ENCODE measurements around the gene ATP9B. TPM values are rescaled to one million over a fixed set of nuclear protein-coding genes. Genes with fewer than 3 reads are reported as not detected.

Gene ATP9B
- total RNA-seq, 1 donor from 2014 or later: 49.2 TPM

DNA sequence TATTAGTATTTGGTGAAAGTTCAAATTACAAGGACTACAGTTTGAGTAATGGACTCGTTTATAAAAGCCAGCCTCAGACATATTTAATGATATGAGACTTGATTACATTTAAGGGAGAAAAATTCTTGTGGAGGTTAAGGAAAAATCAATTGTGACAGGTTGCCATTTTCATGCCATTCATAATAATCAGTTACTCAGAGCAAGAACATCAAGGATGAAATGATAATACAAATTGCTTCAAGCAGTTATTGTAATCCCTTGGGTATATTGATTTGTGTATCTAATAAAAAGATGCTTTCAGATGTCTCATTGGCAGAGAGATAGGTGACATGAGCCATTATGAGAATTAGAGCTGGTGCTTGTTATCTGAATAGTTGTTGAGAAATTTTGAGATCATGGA lies 153.6 kb downstream of the ATP9B start:
- ATAC-seq (ENCODE audit: low read depth): no peak
- no peak overlapping the region for H3K27ac Mint-ChIP-seq
- peaks cover 2% of the 10 kb centered on the region for H3K4me1 Mint-ChIP-seq
- no peaks in the 10 kb centered on the region for H3K9me3 Mint-ChIP-seq
- CTCF ChIA-PET: no interaction called here
- TF ChIP-seq, protein P1, sequence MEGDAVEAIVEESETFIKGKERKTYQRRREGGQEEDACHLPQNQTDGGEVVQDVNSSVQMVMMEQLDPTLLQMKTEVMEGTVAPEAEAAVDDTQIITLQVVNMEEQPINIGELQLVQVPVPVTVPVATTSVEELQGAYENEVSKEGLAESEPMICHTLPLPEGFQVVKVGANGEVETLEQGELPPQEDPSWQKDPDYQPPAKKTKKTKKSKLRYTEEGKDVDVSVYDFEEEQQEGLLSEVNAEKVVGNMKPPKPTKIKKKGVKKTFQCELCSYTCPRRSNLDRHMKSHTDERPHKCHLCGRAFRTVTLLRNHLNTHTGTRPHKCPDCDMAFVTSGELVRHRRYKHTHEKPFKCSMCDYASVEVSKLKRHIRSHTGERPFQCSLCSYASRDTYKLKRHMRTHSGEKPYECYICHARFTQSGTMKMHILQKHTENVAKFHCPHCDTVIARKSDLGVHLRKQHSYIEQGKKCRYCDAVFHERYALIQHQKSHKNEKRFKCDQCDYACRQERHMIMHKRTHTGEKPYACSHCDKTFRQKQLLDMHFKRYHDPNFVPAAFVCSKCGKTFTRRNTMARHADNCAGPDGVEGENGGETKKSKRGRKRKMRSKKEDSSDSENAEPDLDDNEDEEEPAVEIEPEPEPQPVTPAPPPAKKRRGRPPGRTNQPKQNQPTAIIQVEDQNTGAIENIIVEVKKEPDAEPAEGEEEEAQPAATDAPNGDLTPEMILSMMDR (IDR thresholded peaks at IDR 0.05): no peak
- POLR2A ChIA-PET: no interaction called here
- no peak for DNase-seq
- peaks cover 43% of the 10 kb centered on the region for H3K36me3 Mint-ChIP-seq (ENCODE audit: low read depth)
- H3K27me3 Mint-ChIP-seq: no peaks in the 10 kb centered on the region
- intact Hi-C loops (cut with micrococcal nuclease): no loop called here
- H3K4me3 Mint-ChIP-seq: no peak overlapping the region

DNA sequence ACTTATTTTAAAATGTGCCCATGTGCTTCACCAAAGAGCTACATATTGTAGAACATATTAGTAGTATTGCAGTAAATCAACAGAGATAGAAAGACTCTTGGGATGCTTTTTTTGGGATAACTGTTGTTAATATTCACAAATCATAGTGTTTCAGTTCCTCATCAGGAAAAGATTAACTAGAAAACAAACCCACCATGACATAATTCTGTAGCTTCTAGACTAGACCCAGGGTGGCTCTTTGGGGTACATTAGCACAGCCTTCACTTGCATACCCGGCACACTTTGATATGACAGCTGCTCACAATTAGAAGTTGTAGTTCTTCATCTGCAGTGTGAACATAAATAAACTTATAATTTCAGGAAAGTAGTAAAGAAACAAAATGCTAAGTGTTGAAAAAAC lies 154.2 kb downstream of the ATP9B start:
- POLR2A ChIA-PET: no interaction called here
- ATAC-seq (ENCODE audit: low read depth): no peak
- Mint-ChIP-seq H3K4me1 (peaks cover 2% of the 10 kb centered on the region), H3K36me3 (ENCODE audit: low read depth) (peaks cover 41% of the 10 kb centered on the region), H3K27me3 (no peaks in the 10 kb centered on the region), H3K27ac (no peak overlapping the region), H3K4me3 (no peak overlapping the region), H3K9me3 (no peaks in the 10 kb centered on the region)
- intact Hi-C loops (cut with micrococcal nuclease): no loop called here
- DNase-seq: no peak
- CTCF ChIA-PET: no interaction called here
- TF ChIP-seq, protein P1 (IDR thresholded peaks at IDR 0.05): no peak

DNA sequence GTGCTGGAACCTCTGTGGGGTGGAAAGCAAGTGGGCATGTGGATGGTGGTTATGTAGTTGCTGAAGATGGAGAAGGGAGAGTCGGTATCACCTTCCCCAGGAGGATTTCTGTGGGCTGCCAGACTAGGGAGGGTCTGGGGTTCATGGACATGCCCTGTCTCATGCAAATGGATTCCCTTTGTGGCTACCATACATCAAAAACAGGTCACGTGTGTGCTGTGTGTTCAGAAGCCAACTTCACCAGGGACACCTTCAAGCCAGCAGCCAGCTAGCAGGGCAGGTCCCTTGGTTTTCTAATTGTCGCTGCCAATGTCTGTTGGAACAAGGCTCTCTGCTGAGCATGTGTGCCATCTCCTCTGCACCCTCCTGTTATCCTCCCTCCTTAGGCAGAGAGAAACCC lies 155.2 kb downstream of the ATP9B start:
- POLR2A ChIA-PET: no interaction called here
- CTCF ChIA-PET: no interaction called here
- no peak for DNase-seq
- no peaks in the 10 kb centered on the region for H3K9me3 Mint-ChIP-seq
- peaks cover 2% of the 10 kb centered on the region for H3K4me1 Mint-ChIP-seq
- no peak overlapping the region for H3K4me3 Mint-ChIP-seq
- TF ChIP-seq, protein P1 (IDR thresholded peaks at IDR 0.05): no peak
- H3K36me3 Mint-ChIP-seq (ENCODE audit: low read depth): peaks cover 34% of the 10 kb centered on the region
- no peak overlapping the region for H3K27ac Mint-ChIP-seq
- intact Hi-C loops (cut with micrococcal nuclease): no loop called here
- no peak for ATAC-seq (ENCODE audit: low read depth)
- H3K27me3 Mint-ChIP-seq: no peaks in the 10 kb centered on the region

DNA sequence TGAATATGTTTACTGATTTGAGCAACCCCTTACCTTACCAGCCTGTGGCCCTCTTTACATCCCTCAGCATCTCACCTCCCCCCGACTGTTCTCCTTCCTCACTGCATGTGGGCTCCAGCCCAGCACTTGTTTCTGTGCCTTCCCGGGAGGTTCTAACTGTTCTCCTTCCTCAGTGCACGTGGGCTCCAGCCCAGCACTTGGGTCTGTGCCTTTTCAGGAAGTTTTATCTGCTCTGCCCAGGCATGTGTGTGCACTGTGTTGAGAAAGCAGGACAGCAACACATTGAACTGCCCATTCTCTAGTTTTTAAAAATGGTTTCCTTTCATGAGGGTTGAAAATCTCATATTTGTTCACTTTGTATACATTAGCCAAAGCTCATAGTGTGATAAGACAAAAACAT lies 158.4 kb downstream of the ATP9B start:
- DNase-seq: no peak
- H3K4me3 Mint-ChIP-seq: no peak overlapping the region
- intact Hi-C loops (cut with micrococcal nuclease): no loop called here
- H3K36me3 Mint-ChIP-seq (ENCODE audit: low read depth): peaks cover 24% of the 10 kb centered on the region
- no peaks in the 10 kb centered on the region for H3K9me3 Mint-ChIP-seq
- H3K27ac Mint-ChIP-seq: no peak overlapping the region
- peaks cover 2% of the 10 kb centered on the region for H3K4me1 Mint-ChIP-seq
- ChIA-PET POLR2A (no interaction called here), CTCF (no interaction called here)
- TF ChIP-seq, protein P1 (IDR thresholded peaks at IDR 0.05): no peak
- no peaks in the 10 kb centered on the region for H3K27me3 Mint-ChIP-seq
- no peak for ATAC-seq (ENCODE audit: low read depth)

DNA sequence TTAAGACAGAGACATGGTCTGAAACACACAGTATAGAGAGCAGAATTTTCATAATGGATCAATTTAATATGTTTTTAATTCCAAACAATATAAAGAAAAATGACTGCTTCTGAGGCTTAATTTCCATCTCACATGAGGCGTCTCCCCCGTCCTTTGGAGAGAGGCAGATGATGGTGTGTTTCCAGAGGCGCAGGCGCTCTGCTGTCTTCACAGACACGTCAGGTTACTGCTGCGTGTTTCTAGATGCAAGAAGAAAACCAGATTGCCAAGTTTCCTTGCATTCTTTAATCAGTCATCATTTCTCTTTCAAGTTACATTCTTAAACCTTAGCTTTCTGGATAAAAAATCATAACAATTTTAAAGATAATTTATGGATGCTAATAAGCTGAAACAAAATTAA lies 160.2 kb downstream of the ATP9B start:
- H3K36me3 Mint-ChIP-seq (ENCODE audit: low read depth): peaks cover 24% of the 10 kb centered on the region
- no peaks in the 10 kb centered on the region for H3K27me3 Mint-ChIP-seq
- TF ChIP-seq, protein P1 (IDR thresholded peaks at IDR 0.05): no peak
- intact Hi-C loops (cut with micrococcal nuclease): no loop called here
- DNase-seq (no peak), ATAC-seq (ENCODE audit: low read depth) (no peak)
- no peak overlapping the region for H3K27ac Mint-ChIP-seq
- CTCF ChIA-PET: no interaction called here
- POLR2A ChIA-PET: interaction anchor here (0.8 kb wide), 1 partner anchor 15 kb away, joined by 4 read pairs; no protein-coding TSS in a partner anchor
- H3K4me3 Mint-ChIP-seq: no peak overlapping the region
- no peaks in the 10 kb centered on the region for H3K9me3 Mint-ChIP-seq
- no peaks in the 10 kb centered on the region for H3K4me1 Mint-ChIP-seq
